Duodenal mucosa (tissue), 2 donors: ENCODE results near the gene EEF1A2.

Experiments
- H3K27ac ChIP-seq: one replicate; pipeline ENCODE4 v1.7.0; 2013; ENCODE audit warnings: low read depth, low read length
- H3K27me3 ChIP-seq, 2 donors: one replicate each; pipeline ENCODE4 v1.7.0; 2013; ENCODE audit warnings: low read length in 2 of 2, control low read depth in 1 of 2; ENCODE audit not compliant: insufficient read depth in 2 of 2, control insufficient read depth in 1 of 2
- H3K36me3 ChIP-seq, 2 donors: one replicate each; pipeline ENCODE4 v1.7.0; 2013; ENCODE audit warnings: low read length in 2 of 2, control low read depth in 1 of 2; ENCODE audit not compliant: insufficient read depth in 2 of 2, control insufficient read depth in 1 of 2
- H3K4me1 ChIP-seq, 2 donors: one replicate each; pipeline ENCODE4 v1.7.0; 2013; ENCODE audit warnings: low read length in 2 of 2, control low read depth in 1 of 2; ENCODE audit not compliant: insufficient read depth in 2 of 2, control insufficient read depth in 1 of 2
- H3K4me3 ChIP-seq, 2 donors: one replicate each; pipeline ENCODE4 v1.7.0; 2013; ENCODE audit warnings: low read length in 2 of 2, low read depth in 1 of 2
- H3K9ac ChIP-seq, 2 donors: one replicate each; pipeline ENCODE4 v1.7.0; 2013; ENCODE audit warnings: low read length in 2 of 2, low read depth in 1 of 2
- H3K9me3 ChIP-seq, 2 donors: one replicate each; pipeline ENCODE4 v1.7.0; 2013; ENCODE audit warnings: low read length in 2 of 2, control low read depth in 1 of 2; ENCODE audit not compliant: control insufficient read depth in 1 of 2

EEF1A2 gene

DNA sequence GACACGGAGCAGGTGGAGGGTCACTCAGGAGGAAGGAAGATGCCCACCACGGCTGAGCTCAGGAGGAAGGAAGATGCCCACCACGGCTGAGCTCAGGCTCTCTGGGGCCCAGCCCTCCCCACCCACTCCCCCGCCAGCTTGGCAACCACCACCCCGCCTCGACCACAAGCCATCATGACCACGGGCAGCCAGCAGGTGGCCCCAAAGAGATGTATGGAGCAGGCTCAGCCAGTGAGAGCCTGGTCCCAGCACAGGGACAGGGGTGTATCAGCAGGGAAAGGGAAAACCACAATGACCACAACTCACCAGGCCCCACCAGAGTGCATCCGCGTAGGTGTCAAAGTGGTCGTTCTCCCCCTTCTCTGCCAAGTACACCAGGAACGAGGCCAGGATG, 56.8 kb downstream of the EEF1A2 start:
- Histone ChIP-seq H3K9ac (no peak overlapping the region), H3K36me3 (no peaks in the 10 kb centered on the region), H3K27me3 (no peaks in the 10 kb centered on the region), H3K4me1 (no peaks in the 10 kb centered on the region), H3K4me3 (no peak overlapping the region), H3K27ac (no peak overlapping the region), H3K9me3 (no peaks in the 10 kb centered on the region)

DNA sequence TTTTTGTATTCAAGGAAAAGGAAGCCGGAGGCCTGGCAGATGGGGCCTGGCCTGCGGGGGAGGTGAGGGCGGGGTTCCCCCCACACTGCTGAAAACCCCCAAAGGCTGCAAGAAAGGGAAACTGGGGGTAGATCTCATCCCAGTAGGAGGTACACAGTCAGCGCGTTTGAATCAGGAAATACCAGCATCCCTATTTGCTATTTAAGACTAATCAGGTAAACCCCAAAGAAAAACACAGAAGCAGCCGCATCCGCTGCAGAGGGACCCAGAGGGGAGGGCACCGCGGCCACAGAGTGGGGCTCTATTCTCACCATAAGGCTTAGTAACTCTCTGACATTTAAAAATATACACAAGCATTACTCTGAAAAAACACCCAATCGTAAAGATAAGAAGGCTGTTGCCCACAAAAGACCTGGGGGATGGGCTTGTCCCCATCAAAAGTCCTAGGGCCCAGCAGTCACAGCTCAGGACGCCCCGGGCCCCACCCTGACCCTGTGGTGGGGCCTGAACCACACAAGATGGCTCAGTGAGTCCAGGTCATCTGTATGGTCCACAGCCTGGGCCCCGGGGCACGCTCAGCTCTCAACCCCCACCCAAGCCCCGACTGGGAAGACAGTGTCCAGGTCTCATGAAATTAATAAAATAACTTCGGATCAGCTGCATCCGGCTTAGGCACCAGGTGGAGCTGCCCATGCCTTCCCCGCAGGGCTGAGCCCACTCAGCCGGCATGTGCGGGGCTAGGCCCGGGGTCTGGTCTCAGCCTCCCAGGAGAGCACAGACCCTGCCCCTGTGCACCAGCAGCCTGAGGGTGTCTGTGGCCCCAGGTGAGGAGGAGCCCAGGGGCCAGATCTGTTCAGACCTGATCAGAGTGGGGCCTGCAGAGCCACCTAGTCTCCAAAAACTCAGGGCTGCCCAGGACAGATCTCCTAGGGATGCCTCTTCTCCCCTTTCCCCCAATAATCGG, 57.5 kb downstream of the EEF1A2 start:
- H3K4me1 ChIP-seq, result no peaks in the 10 kb centered on the region
- no peak overlapping the region for H3K27ac ChIP-seq
- no peak overlapping the region for H3K9ac ChIP-seq
- H3K4me3 ChIP-seq, result no peak overlapping the region
- no peaks in the 10 kb centered on the region for H3K27me3 ChIP-seq
- no peaks in the 10 kb centered on the region for H3K9me3 ChIP-seq
- H3K36me3 ChIP-seq, result no peaks in the 10 kb centered on the region

DNA sequence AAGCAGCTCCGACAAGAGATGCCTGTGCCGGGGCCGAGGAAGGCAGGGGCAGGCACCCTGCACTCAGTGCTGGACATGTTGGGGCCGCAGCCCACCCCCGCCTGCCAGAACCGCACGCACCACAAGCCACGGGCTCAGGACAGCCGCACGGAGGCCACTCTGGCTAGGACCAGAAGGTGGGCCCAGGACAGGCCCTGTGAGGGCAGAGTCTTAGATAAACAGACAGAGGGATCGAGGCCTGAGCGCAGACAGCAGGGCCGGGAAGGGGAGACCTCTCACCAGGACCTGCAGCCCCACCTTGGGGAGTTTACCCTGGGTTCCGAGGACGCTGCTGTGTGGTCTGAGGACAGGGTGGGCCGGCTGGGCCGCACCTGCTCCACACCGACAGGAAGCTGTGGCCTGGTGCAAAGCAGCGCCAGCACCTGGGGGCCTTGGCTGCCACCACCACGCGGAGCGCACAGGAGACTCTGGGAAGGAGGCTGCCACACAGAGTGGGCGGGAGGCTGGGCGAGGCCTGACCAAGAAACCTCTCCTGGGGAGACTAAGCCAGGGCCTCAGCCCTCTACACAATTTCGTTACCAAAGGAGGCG, 58.4 kb downstream of the EEF1A2 start:
- Histone ChIP-seq H3K27ac (no peak overlapping the region), H3K4me1 (no peaks in the 10 kb centered on the region), H3K9ac (no peak overlapping the region), H3K27me3 (no peaks in the 10 kb centered on the region), H3K9me3 (no peaks in the 10 kb centered on the region), H3K36me3 (no peaks in the 10 kb centered on the region), H3K4me3 (no peak overlapping the region)

DNA sequence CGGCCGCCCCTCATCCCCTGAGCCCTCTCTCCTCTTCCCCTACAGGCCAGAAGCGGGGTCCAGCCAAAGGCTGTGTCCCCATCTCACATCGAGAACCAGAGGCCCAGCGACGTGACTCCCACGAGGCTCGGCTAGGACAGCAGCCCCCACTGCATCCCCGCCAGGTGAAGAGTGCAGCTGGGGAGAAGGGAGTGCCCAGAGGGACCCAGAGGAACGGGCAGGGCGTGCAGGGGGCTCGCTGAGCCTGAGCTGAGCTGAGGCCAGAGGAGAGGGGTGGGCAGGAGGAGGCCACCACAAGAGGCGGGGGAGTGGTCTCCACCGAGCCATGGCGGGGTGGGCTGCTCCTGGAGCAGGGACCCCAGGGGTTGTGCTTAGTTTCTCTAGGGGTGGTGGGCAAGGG, 59.0 kb downstream of the EEF1A2 start:
- Histone ChIP-seq H3K27ac (no peak overlapping the region), H3K9me3 (no peaks in the 10 kb centered on the region), H3K4me3 (no peak overlapping the region), H3K4me1 (peaks cover 0 to 1% of the 10 kb centered on the region in 2 donors), H3K27me3 (no peaks in the 10 kb centered on the region), H3K36me3 (no peaks in the 10 kb centered on the region), H3K9ac (no peak overlapping the region)

DNA sequence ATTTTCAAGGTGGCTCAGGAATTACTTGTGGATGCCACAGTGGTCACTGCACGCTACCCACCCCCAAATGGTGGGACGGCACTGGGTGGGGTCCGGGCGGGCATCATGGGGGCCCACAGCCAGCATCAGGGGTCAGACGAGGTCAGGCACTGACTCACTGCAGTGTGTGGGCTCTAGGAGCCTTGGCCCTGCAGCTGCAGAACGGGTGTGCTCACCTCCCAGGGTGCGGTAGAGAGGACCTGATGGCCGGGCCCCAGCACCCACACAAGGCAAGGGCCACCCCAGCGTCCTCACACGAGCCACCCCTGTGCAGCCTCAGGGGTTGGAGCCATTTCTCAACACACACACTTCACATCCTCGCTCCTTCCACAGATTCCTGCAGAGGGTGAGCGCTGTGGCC, 60.8 kb downstream of the EEF1A2 start:
- no peaks in the 10 kb centered on the region for H3K36me3 ChIP-seq
- H3K27ac ChIP-seq, result no peak overlapping the region
- no peak overlapping the region for H3K4me3 ChIP-seq
- H3K4me1 ChIP-seq, result peaks cover 0 to 5% of the 10 kb centered on the region in 2 donors
- no peaks in the 10 kb centered on the region for H3K9me3 ChIP-seq
- no peak overlapping the region for H3K9ac ChIP-seq
- H3K27me3 ChIP-seq, result no peaks in the 10 kb centered on the region
